GM19193 (cell line): ENCODE results near the gene ARID2.

Source experiments
- POLR2A ChIP-seq: IDR thresholded peaks from 4 replicates; pipeline ENCODE4 v1.6.1; 2011; ENCODE audit not compliant: insufficient read depth, insufficient read length; ENCODE audit errors: extremely low read depth

Gene ARID2

DNA sequence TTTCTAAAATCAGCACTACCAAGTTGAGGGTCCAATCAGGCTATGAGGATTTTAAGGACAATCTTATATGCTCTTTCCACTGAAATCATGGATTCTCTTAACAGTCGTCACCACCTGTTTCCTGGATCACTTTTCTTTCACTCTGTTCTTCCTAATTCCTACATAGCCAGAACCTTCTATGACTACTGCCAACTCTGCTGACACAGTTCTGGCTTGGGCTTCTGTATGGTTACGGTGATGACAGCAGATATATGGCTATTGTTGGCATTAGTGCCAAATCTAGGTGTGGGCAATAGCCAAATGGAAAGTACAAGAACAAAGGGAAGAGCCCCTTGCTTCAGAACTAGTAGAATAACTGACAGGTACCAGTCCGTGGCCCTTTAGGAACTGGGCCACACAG, 124.0 kb downstream of the ARID2 start:
- no peak for TF ChIP-seq POLR2A

DNA sequence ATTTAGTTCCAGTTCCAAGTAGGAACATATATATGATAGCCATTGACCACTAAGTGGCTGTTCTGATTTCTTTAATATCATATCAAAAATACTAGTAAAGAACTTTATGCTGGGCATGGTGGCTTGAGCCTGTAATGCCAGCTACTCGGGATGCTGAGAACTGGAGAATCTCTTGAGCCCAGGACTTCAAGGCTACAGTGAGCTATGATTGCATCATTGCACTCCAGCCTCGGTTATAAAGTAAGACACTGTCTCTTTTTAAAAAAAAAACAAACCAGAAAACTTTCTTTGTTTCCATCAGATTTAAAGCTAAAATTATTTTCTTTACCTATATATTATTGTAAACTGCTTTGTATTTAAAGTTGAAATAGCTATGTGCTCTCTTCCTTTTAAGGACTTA, 133.8 kb downstream of the ARID2 start:
- TF ChIP-seq POLR2A: no peak

DNA sequence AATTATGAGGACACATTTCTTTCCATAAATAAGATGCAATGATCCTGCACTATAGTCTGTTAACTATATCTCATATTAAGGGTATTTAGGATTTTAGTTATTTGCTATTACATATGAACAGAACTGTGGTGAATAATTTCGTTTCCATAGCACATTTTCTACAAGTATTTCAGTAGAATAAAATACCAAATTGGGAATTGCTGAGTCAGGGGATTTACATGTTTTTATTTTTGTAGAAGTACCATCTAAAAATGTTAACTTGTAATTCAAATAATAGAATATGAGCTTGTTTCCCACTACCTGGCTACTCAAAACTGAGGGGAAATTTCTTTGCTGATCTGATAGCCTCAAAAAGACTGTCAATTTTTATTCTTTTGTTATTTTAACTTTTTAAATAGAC, 136.8 kb downstream of the ARID2 start:
- TF ChIP-seq POLR2A: no peak

DNA sequence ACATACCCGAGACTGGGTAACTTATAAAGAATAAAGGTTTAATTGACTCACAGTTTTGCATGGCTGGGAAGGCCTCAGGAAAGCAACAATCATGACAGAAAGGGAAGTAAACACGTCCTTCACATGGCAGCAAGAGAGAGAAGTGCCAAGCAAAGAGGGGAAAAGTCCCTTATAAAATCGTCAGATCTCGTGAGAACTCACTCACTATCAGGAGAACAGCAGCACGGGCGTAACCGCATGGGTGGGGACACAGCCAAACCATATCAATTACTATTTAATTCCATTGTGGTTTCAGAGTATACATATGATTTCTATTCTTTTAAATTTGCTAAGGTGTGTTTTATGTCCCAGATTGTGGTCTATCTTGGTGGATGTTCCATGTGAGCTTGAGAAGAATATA, 142.9 kb downstream of the ARID2 start:
- TF ChIP-seq POLR2A: no peak

DNA sequence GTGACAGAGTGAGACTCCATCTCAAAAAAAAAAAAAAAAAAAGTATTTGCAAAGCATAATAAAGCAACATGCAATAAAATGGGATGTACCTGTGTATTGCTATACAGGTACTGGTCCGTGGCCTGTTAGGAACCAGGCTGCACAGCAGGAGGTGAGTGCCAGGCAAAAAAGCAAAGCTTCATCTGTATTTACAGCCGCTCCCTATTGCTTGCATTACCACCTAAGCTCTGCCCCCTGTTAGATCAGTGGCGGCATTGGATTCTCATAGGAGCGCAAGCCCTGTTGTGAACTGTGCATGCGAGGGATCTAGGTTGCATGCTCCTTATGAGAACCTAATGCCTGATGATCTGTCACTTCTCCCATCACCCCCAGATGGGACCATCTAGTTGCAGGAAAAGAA, 147.6 kb downstream of the ARID2 start:
- no peak for TF ChIP-seq POLR2A

DNA sequence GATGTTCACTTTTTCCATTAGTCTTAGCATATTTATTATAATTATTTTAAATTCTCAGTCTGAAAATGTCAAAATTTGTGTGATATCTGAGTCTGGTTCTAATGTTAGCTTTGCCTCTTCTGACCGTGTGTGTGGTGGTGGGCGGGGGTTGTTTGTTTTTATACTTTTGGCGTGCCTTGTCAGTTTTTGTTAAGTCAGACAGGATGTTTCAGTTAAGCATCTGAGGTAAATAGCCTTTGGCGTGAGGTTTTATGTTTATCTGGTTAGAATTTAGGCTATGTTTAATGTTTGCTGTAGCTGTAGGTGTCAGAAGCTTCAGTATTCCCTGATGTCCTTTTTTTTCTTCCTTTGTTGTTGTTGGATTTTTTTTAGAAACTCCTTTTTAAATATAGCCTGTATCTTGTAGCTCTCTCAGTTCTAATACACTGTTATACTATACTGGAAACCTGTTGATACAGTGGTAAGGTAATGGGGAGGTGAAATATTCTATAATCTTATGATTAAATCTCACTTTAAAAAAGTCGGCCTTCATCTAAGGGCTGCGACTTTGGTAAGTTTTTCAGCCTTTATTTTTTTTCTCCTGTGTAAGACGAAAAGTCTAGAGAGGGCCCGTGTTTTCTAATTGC, 149.2 kb downstream of the ARID2 start:
- no peak for TF ChIP-seq POLR2A

DNA sequence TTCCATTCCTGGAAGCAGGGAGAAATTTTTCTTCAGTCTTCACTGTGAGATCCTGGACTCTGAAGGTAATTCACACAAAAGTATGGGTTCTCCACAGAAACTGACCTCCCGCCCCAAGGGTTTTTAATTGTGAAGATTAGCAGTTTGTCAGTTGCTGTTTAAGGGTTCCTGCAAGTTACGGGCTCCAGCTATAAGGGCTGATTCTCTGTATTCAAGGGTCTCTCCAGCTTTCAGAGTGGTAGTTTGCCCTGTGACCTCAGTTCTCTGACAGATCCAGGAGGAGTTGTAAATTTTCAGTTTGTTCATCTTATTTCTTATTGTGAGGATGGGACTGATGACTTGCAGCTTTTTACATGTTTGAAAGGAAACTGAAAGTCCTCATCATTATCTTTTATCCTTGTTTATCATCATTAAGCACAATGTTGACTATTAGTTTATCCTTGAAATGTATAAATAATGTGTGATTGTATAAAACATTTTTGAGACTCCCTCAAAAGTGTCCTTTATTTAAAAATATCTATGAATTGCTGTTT, 149.9 kb downstream of the ARID2 start:
- no peak for TF ChIP-seq POLR2A

DNA sequence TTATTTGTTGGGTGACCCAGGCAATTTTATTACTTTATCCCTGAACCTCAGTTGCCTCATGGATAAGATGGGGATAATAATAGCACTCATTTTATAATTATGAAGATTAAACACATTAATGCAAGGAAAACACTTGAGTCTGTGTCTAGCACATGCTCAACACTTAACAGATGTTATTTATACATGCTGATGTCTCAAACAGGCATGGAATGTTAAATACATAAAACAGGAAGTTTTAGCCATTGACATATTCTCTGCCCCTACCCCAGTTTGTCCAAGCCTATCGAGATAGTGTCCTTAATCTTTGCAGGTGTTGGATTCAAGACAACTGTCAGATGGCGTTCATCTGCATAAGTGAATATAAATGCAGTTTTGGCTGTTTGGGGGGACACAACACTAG, 151.0 kb downstream of the ARID2 start:
- TF ChIP-seq POLR2A: no peak

DNA sequence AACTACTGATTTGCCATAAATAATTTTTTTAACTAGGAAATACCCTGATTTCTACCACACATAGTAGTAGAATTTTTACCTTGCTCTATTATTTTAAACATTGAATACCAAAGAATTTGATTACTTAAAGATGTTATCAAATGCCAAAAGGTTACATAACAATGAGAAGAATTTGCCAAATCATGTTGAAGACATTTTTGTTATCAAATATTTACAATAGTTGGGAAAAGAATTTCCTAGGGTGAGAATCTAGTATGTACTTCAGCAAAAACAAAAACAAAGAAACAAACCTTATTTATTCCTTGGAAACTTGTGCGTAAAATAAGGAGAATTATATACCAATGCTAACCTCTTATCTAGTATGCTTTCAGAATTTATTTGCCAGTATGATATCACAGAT, 153.7 kb downstream of the ARID2 start:
- no peak for TF ChIP-seq POLR2A

DNA sequence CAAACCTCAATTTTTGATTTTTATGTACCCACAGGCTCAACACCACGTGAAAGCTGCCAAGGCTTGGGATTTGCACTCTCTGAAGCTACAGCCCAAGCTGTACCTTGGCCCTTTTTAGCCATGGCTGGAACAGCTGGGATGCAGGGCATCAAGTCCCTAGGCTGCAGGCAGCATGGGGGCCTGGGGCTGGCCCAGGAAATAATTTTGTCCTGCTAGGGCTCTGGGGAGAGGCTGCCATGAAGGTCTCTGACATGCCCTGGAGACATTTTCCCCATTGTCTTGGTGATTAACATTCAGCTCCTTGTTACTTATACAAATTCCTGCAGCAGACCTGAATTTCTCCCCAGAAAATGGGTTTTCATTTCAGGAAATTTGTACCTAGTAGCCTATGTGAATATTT, 157.2 kb downstream of the ARID2 start:
- no peak for TF ChIP-seq POLR2A

DNA sequence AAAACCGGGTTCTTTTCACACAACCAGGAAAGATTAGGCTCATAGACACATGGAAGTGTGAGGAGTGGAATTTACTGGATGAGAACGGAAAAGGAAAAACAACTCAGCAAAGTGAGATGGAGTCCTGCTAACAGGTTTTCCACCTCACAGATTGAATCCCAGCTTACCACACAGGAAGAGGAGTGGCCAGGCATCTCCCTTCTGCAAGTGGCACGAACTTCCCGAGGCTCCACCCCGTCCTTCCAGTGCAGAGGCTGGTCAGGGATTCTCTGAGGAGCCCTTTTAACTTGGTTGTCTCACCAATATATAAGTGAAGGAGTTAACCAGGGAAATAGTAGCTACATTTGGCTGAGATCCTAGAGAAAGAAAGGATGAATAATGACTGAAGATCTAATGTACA, 158.0 kb downstream of the ARID2 start:
- no peak for TF ChIP-seq POLR2A

DNA sequence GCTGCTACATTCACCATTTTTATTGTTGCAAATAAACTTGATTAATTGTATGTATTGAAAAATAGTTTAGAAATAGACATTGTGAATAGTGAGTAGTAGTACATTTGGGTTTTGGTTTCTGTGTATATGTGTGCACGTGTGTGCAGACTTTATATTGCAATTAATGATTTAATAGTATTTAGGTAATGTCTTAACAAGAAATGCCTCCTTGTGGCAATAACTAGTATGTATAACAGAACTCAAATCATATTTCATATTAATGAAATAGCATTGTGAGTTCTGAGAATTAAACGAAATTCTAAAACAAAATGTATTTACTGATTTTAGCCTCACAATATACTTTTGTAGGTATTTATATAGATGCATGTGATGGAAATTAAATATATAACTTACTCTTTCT, 160.8 kb downstream of the ARID2 start:
- TF ChIP-seq POLR2A: no peak

DNA sequence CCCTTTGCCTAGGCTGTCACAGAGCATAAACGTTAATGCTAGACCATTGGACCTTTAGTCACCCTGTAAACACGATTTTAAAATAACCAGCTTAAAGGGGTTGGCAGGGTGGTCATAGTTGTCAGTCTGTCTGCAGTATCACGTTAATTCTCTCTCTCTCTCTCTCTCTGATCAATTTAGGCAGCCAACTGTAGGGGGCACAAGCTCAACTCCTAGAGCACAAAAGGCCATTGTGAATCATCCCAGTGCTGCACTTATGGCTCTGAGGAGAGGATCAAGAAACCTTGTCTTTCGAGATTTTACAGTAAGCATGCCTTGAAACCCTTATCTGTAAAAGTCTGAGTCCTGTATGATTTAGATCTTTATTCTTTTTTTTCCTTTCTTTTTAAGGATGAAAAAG, 163.7 kb downstream of the ARID2 start:
- no peak for TF ChIP-seq POLR2A

DNA sequence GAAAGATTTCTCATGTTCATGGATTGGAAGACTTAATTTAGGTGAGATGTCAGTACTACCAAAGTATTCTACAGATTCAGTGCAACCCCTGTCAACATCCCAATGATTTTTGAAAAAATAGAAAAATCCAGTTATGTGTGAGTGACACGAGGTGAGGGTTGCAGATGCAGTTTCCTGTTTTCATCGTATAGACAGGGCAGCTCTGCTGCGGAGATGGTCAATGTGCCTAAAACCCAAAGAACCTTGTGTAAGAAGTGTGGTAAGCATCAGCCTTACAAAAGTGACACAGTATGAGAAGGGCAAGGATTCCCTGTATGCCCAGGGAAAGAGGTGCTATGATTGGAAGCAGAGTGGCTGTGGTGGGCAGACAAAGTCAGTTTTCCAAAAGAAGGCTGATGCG, 166.5 kb downstream of the ARID2 start:
- TF ChIP-seq POLR2A: no peak

DNA sequence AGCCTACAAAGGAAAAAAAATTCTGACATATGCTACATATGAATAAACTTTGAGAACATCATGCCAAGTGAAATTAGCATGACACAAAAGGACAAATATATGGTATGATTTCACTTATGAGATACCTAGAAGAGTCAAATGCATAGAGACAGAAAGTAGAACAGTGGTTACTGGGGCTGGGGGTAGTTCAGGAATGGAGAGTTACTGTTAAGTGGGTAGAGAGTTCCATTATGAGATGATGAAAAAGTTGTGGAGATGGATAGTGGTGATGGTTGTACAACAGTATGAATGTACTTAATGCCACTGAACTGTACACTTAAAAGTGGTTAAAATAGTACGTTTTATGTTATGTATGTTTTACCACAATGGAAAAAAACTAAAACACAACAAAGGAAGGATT, 168.6 kb downstream of the ARID2 start:
- no peak for TF ChIP-seq POLR2A

DNA sequence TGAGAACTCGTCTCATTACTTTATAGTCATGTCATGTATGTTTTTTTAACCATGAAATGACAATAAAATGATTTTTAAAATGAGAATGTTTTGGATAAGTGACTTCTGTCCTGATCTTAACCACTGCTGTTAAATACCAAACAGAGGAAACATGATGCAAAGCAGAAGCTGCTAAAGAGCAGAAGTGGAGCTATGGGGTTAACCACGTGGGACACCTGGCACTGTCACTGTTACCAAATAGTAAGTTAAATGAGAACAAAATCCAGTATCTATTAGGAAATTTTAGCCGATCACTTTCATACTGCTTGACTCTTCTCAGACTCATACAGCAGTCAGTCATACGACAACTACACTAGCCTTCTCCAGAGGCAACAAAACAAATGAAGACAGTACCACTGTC, 178.4 kb downstream of the ARID2 start:
- no peak for TF ChIP-seq POLR2A
